ENCODE measurements around the gene RNF208.
"Not testable (repeated sequence)": the region's sequence is repeated elsewhere in the genome, so short reads cannot be mapped to it uniquely, and the experiment has no call there.

The RNF208 gene

DNA sequence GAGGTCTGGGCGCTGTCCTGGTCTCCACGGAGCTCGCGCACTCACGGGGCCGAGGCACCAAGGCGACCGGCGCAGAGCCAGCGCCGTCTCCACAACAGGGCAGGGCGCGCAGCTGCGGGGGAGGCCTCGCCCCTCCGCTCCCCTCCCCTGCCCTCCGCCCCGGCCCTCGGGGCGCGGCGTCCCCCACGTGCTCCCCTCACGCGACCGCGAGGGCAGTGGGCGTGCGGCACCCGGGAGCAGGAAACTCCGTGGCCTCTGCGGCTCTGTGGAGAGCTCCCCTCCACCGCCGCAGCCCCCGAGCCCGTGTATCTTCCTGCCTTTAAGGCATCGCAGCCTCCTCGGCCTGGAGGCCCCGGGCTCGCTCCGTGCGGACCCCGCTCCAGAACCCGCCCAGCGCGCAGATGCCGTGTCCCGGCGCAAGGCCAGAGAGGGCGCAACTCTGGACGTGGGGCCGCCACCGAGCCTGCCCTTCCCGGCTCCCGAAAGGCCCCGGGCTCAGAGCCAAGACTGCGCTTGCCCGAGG lies 18.3 kb upstream of the RNF208 start:
- DNase-seq (ENCODE audit: low spot score) = peak; percentile 66

DNA sequence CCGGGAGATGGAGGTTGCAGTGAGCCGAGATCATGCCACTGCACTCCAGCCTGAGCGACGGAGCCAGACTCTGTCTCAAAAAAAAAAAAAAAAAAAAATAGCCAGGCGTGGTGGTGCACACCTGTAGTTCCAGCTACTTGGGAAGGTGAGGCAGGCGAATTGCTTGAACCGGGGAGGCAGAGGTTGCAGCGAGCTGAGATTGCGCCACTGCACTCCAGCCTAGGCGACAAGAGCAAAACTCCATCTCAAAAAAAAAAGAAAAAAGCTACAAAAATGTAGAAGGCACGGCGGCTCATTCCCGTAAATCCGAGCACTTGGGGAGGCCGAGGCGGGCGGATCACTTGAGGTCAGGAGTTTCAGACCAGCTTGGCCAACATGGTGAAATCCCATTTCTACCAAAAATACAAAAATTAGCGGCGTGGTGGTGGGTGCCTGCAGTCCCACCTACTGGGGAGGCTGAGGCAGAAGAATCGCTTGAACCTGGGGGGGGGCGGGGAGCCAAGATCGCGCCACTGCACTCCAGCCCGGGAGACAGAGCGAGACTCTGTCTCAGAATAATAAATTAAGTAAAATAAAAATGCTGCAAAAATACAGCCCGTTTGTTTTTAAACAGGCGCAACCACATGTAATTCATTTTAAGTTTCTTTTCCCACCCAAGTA lies 17.6 kb upstream of the RNF208 start:
- not testable (repeated sequence) for DNase-seq (ENCODE audit: low spot score)

DNA sequence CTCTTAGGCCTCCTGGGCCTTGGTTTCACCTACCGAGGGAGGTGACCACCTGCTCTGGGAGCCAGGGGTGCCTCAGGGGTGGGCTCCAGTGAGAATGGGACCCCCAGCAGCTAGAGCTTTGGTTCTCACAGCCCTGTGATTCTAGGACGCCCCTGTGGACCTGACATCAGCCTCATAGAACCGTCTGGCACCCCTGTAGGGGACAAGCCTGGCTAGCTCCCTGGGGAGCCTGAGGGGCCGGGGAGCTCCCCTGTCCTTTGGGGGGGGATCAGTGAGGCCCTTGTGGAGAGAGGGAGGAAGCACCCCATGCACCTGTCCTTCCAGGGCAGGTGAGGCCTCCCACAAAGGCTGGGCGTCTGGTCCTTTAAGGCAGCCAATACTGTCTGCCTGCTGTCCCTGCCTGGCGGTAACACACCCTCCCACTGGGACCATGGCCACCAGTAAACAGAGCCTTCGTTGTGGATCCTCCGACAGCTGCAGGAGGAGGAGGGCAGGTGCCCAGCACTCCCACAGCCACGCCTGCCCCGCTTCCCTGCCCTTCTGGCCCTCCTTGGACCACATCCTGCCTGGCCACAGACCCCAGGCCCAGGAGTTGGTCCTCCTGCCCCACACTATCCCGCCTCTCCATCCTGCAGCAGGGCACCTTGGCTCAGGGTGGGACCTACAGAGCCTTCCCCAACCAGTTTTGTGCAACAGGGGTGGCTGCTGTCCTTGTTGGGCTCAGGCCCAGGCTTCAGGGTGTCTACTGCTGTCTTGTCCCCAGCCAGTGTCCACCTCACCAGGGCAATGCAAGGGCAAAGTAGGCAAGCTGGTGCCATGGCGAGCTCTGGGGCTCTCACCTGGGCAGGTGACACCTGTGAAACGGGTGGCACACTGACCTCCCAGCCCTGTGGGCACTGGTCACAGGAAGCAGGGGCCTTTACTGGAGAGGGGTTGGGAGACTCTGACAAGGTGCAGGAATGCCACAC lies 16.0 kb upstream of the RNF208 start:
- DNase-seq (ENCODE audit: low spot score) = no peak

GRCh38 chr9:137236936-137237421 lies 14.9 kb upstream of the RNF208 start:
- DNase-seq (ENCODE audit: low spot score) = no peak

DNA sequence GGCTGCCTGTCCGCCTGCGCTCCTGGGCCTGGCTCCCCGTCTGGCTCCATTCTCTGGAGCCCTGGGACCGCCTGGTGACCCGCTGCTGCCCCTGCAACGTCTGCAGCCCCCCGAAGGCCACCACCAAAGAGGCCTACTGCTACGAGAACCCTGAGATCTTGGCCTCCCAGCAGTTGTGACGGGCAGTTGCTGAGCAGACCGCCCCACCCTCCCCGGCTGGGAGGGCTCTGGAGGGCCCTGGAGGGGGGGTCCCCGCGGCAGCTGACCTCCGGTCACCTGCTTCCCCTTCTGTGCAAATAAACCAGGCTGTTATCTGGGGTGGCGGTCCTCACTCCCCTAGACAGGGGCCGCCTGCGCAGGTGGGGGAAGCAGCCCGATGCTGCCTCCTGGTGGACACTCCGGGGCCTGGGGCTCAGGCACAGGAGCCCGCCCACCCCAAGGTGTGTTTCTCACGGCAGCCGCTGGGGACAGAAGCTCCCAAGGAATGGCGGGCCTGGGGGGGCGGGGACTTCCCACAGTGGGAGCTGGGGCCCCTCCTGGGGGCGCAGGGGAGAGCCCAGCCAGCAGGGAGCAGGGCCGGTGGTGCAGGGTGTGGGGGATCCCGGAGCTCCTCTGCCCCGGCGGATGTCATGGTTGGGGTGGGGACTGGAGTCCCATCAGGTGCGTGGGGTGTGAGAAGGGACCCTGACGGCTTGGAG lies 14.3 kb upstream of the RNF208 start:
- peak; percentile 90 for DNase-seq (ENCODE audit: low spot score)

- no peak for DNase-seq (ENCODE audit: low spot score)
Observed at GRCh38 chr9:137235424-137236237, 13.6 kb upstream of the RNF208 start.

- no peak for DNase-seq (ENCODE audit: low spot score)
Observed at GRCh38 chr9:137234758-137235423, 12.9 kb upstream of the RNF208 start.

DNA sequence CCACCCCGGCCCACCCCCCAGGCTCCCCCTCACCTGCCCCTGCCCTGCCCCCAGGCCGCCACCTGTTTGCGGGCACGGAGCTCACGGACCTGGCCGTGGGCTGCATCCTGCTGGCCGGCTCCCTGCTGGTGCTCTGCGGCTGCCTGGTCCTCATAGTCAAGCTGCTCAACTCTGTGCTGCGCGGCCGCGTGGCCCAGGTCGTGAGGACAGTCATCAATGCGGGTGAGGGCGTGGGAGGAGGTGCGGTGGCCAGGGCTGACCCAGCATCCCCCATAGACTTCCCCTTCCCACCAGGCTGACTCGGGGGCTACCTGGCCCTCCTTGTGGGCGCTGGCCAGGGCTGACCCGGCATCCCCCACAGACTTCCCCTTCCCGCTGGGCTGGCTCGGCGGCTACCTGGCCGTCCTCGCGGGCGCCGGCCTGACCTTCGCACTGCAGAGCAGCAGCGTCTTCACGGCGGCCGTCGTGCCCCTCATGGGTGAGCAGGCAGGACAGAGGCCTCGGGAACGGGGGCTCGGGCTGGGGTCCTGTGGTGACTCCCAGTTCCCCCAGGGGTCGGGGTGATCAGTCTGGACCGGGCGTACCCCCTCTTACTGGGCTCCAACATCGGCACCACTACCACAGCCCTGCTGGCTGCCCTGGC lies 12.1 kb upstream of the RNF208 start:
- no peak for DNase-seq (ENCODE audit: low spot score)

- DNase-seq (ENCODE audit: low spot score) = no peak
Observed at GRCh38 chr9:137233143-137233980, 11.3 kb upstream of the RNF208 start.

- DNase-seq (ENCODE audit: low spot score) = no peak
Observed at GRCh38 chr9:137232510-137232909, 10.5 kb upstream of the RNF208 start.

GRCh38 chr9:137232101-137232500 lies 10.1 kb upstream of the RNF208 start:
- DNase-seq (ENCODE audit: low spot score) = no peak

DNA sequence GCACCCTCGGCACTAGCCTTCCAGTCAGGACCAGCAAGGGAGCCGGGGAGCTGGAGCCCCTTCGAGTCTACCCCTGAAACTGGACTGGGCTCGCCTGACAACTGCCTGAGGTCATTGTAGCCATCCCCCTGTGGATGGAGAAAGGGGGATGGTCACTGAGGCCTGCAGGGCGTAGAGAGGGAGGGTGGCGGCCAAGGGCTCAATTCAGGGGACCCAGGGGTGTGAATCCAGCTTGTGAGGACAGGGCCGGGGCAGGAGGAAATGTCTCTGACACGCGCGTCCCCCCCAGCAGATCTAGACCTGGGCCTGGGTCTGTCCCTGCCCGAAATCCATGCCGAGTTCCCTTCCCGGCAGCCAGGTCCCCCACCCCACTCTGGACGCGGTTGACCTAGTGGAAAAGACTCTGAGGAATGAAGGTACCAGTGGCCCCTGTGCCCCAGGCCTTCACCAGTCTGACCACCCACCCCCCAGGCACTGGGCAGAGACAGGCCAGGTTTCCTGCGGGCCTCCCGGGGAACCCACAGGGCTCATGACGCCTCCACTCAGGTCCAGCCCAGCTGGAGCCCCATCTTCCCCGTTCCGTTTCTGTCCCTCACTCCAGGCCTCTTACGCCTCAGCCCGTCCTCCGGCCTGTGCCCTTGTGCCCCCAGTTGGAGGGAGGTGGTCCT lies 9.5 kb upstream of the RNF208 start:
- no peak for DNase-seq (ENCODE audit: low spot score)

DNA sequence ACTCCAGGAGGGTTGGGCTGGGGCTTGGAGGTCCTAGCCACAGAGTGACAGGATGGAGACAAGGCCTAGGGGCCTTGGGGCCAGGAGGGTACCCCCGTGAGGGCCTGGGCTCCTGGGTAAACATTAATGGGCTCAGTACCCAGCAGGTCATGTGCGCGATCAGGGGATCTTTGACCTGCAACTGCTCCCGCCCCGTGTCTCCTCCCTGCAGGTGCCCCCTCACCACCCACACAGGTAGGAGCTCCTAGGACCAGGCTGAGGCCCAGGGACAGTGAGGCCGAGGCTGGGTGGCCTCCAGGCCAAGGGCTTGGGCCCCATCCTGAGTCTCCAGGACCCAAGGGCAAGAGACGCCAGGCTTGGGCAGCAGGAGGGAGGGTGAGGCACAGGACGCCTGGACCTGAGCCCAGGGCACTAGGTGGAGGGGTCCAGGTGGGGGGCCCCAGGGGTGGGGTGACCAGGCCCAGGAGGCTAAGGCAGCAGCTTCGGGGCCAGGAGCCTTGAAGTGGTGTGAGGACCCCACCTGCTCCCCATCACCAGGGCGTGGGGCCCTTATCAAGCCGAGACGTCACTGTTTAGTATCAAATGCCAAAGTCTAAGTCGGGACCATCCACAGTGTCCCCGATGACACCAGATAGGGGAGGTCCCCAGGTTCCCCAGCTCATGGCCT lies 8.8 kb upstream of the RNF208 start, which contains the start of gene SLC34A3:
Gene SLC34A3, plus strand, starts transcription at position 197 of the 667 bp plus-strand sequence. CDS start 802 bp downstream, outside the sequence.
- no peak for DNase-seq (ENCODE audit: low spot score)

- no peak for DNase-seq (ENCODE audit: low spot score)
Observed at GRCh38 chr9:137229903-137230704, 8.1 kb upstream of the RNF208 start.

DNA sequence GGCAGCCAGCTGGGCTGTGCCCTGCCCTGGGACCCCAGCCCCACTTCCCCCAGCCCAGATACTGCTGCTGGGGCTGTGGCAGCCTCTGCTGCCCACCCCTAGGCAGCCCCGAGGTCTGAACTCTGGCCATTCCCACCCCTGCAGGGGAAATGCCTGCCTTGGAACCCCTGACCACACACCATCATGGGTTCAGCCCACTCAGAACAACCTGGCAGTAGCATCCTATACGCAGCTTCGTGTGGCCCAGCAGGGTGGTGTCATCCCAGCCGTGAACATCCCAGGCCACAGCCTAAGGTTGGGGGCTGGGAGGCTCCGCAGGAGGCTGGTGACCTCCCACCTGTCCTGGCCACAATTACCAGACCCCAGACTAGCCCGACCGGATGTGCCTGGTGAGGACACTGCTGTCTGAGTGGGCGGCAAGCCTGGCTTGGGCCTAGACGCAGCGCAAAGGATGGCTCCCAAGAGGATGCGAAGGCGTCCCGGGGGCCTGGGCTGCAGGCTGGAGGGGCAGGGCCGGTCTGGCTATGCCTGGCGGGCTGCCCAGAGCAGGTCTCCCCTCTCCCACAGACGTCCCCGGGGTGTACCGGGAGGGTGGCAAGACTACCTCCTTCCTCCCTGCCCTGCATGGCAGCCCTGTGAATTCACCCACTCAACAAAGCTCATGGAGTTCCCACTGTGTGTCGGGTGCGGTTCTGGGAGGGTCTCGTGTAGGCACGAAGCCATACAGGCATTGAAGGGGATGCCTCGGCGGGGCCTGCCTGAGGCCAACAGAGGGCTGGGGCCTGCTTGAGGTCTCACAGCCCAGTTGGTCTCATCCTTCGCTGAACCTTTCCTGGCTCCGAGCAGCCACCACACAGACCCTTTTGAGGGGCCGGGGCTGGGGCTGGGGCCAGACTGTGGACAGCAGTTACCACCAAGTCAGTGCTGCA lies 7.2 kb upstream of the RNF208 start:
- DNase-seq (ENCODE audit: low spot score) = no peak

GRCh38 chr9:137228506-137228967 lies 6.5 kb upstream of the RNF208 start:
- DNase-seq (ENCODE audit: low spot score) = no peak
